HK-2 (cell line): ENCODE data around the gene TM6SF1.
"Not testable (repeated sequence)": the region's sequence is repeated elsewhere in the genome, so short reads cannot be mapped to it uniquely, and the experiment has no call there.

Source experiments
- DNase-seq: peaks from one replicate; pipeline ENCODE4 v3.0.0-alpha.2; 2018; ENCODE audit not compliant: unreplicated experiment

TM6SF1 gene

GRCh38 chr15:83115831-83116565 is 8.6 kb downstream of the TM6SF1 start:
- DNase-seq: no peak

GRCh38 chr15:83118291-83118827 is 10.9 kb downstream of the TM6SF1 start:
- DNase-seq: no peak

GRCh38 chr15:83118968-83119367 is 11.5 kb downstream of the TM6SF1 start:
- no peak for DNase-seq

GRCh38 chr15:83119968-83120581 is 12.6 kb downstream of the TM6SF1 start:
- no peak for DNase-seq

GRCh38 chr15:83123529-83123928 is 16.1 kb downstream of the TM6SF1 start:
- no peak for DNase-seq

GRCh38 chr15:83127547-83128150 is 20.2 kb downstream of the TM6SF1 start:
- no peak for DNase-seq

- DNase-seq: no peak
These were observed 22.3 kb downstream of the TM6SF1 start for GRCh38 chr15:83129791-83130190.

- DNase-seq: no peak
These were observed 25.5 kb downstream of the TM6SF1 start for GRCh38 chr15:83132861-83133523.

GRCh38 chr15:83142151-83142550 is 34.7 kb downstream of the TM6SF1 start:
- DNase-seq: not testable (repeated sequence)

- DNase-seq: no peak
These were observed 37.3 kb downstream of the TM6SF1 start for GRCh38 chr15:83144771-83145170.

GRCh38 chr15:83153288-83153687 is 45.8 kb downstream of the TM6SF1 start:
- DNase-seq: no peak

- DNase-seq: no peak
These were observed 48.5 kb downstream of the TM6SF1 start for GRCh38 chr15:83155942-83156341.

GRCh38 chr15:83158393-83158792 is 50.9 kb downstream of the TM6SF1 start:
- DNase-seq: no peak

- no peak for DNase-seq
These were observed 53.3 kb downstream of the TM6SF1 start for GRCh38 chr15:83160741-83161140.

- DNase-seq: no peak
These were observed 55.6 kb downstream of the TM6SF1 start for GRCh38 chr15:83163032-83163431.

- DNase-seq: no peak
These were observed 56.8 kb downstream of the TM6SF1 start for GRCh38 chr15:83164111-83164770.

- no peak for DNase-seq
These were observed 57.4 kb downstream of the TM6SF1 start for GRCh38 chr15:83164771-83165404.

- no peak for DNase-seq
These were observed 58.8 kb downstream of the TM6SF1 start for GRCh38 chr15:83166218-83166617.

- no peak for DNase-seq
These were observed 59.4 kb downstream of the TM6SF1 start for GRCh38 chr15:83166830-83167229.

- not testable (repeated sequence) for DNase-seq
These were observed 62.1 kb downstream of the TM6SF1 start for GRCh38 chr15:83169576-83169975.

GRCh38 chr15:83170474-83171165 is 63.2 kb downstream of the TM6SF1 start:
- DNase-seq: no peak
